ENCODE data around the gene ENHO.

GRCh38 chr9:34502471-34502870 is 20.3 kb downstream of the ENHO start:
- no peak for TF ChIP-seq SUZ12 (IDR thresholded peaks at IDR 0.05; ENCODE audit: extremely low read depth, insufficient read depth, insufficient read length)
- no peak for TF ChIP-seq YY1 (IDR thresholded peaks at IDR 0.05; ENCODE audit: insufficient read depth, insufficient read length)
- no peak for TF ChIP-seq ZNF274 (IDR thresholded peaks at IDR 0.05; ENCODE audit: low read depth, low read length)
